SK-N-SH (cell line): ENCODE measurements around the gene PIP4K2A. TPM values are rescaled to one million over a fixed set of nuclear protein-coding genes. Genes with fewer than 3 reads are reported as not detected.

Experiments
- CTCF ChIA-PET: fragments of 300-600, 350-600 bp; formaldehyde crosslinking; extraction: SDS; loops from one replicate; lab custom pipeline; 2021; lab: Yijun Ruan, JAX
- POLR2A ChIA-PET: fragments of 350-600 bp; sonication (Branson Sonifier 250); formaldehyde crosslinking; extraction: SDS; loops from one replicate; lab custom pipeline; 2020; ENCODE audit warnings: antibody characterized with exemption, inconsistent platforms; lab: Yijun Ruan, JAX
- DNase-seq: peaks from one replicate; pipeline ENCODE4 v3.0.0; 2012
- H2AFZ ChIP-seq: fragments of 200-600 bp; sonication (generic); 2 replicates; pipeline ENCODE4 v1.8.1; 2016; ENCODE audit warnings: antibody characterized with exemption, mild to moderate bottlenecking, low read depth
- H3F3A ChIP-seq: fragments of 200-600 bp; sonication (generic); replicated peaks from 2 replicates; pipeline ENCODE3; 2016; ENCODE audit warnings: antibody characterized with exemption, mild to moderate bottlenecking; ENCODE audit not compliant: insufficient read depth
- H3K27ac ChIP-seq, 2 experiments: fragments of 200-500 bp in 1 of 2; fragments of 200-600 bp in 1 of 2; sonication (Bioruptor generic) in 1 of 2; sonication (generic), shearing (Covaris generic) in 1 of 2; 2 replicates each; pipeline versions ENCODE4 v1.5.1 to v1.6.1; 2014 to 2016; ENCODE audit warnings: low read depth in 2 of 2, inconsistent platforms in 1 of 2, low read length in 1 of 2, mild to moderate bottlenecking in 1 of 2, mixed read lengths in 1 of 2
- H3K27me3 ChIP-seq: fragments of 200-600 bp; sonication (generic), shearing (Covaris generic); 2 replicates; pipeline ENCODE4 v1.6.1; 2016; ENCODE audit warnings: mixed run types; ENCODE audit not compliant: insufficient read depth
- H3K36me3 ChIP-seq, 2 experiments: fragments of 200-500 bp in 1 of 2; fragments of 200-600 bp in 1 of 2; sonication (Bioruptor generic) in 1 of 2; sonication (generic) in 1 of 2; replicated peaks in 1 of 2; 2 replicates each; pipeline versions ENCODE3 to v1.5.1; 2014 to 2016; ENCODE audit warnings: low read length in 1 of 2, mild to moderate bottlenecking in 1 of 2; ENCODE audit not compliant: insufficient read depth in 2 of 2, control insufficient read depth in 1 of 2
- H3K4me1 ChIP-seq, 2 experiments: fragments of 200-500 bp in 1 of 2; fragments of 200-600 bp in 1 of 2; sonication (Bioruptor generic) in 1 of 2; sonication (generic), shearing (Covaris generic) in 1 of 2; 2 replicates each; pipeline versions ENCODE4 v1.5.1 to v1.6.1; 2014 to 2016; ENCODE audit warnings: low read depth in 1 of 2, low read length in 1 of 2, mixed run types in 1 of 2; ENCODE audit not compliant: insufficient read depth in 2 of 2, control insufficient read depth in 1 of 2
- H3K4me2 ChIP-seq: fragments of 200-600 bp; sonication (generic), shearing (Covaris generic); 2 replicates; pipeline ENCODE4 v1.6.1; 2017; ENCODE audit warnings: mixed run types
- H3K4me3 ChIP-seq, 2 experiments: fragments of 200-500 bp in 1 of 2; fragments of 200-600 bp in 1 of 2; sonication (Bioruptor generic) in 1 of 2; sonication (generic), shearing (Covaris generic) in 1 of 2; 2 replicates each; pipeline versions ENCODE4 v1.5.1 to v1.8.1; 2014 to 2016; ENCODE audit warnings: low read depth in 2 of 2, inconsistent platforms in 1 of 2, low read length in 1 of 2, mild to moderate bottlenecking in 1 of 2, mixed read lengths in 1 of 2, moderate library complexity in 1 of 2
- H3K79me2 ChIP-seq: fragments of 200-600 bp; sonication (generic); 2 replicates; pipeline ENCODE4 v1.8.1; 2017; ENCODE audit warnings: mild to moderate bottlenecking; ENCODE audit not compliant: insufficient read depth
- H3K9ac ChIP-seq: fragments of 200-600 bp; sonication (generic); 2 replicates; pipeline ENCODE4 v1.6.1; 2017; ENCODE audit warnings: mixed run types
- H3K9me2 ChIP-seq: fragments of 200-600 bp; sonication (generic); 2 replicates; pipeline ENCODE4 v1.6.1; 2017; ENCODE audit warnings: mixed run types
- H3K9me3 ChIP-seq: fragments of 200-600 bp; sonication (generic); 2 replicates; pipeline ENCODE4 v1.6.1; 2017; ENCODE audit warnings: mixed run types, mild to moderate bottlenecking, moderate library complexity
- H4K20me1 ChIP-seq: fragments of 200-600 bp; sonication (generic); 2 replicates; pipeline ENCODE4 v1.6.1; 2017; ENCODE audit warnings: mild to moderate bottlenecking, mixed run types; ENCODE audit not compliant: insufficient read depth
- CHD2 ChIP-seq: fragments of 150-350 bp; IDR thresholded peaks from 2 replicates; pipeline ENCODE4 v1.6.1; 2018; ENCODE audit warnings: low read length; ENCODE audit not compliant: partially characterized antibody
- CTCF ChIP-seq: fragments of 200-600 bp; sonication (generic); IDR thresholded peaks from 2 replicates; pipeline ENCODE4 v1.6.1; 2017; ENCODE audit warnings: antibody characterized with exemption, mild to moderate bottlenecking, moderate library complexity
- ELF1 ChIP-seq: IDR thresholded peaks from 2 replicates; pipeline ENCODE4 v1.4.0; 2012
- EZH2phosphoT487 ChIP-seq: fragments of 200-600 bp; sonication (generic); IDR thresholded peaks from 2 replicates; pipeline ENCODE4 v1.6.1; 2017; ENCODE audit warnings: low read depth, mixed run types, mild to moderate bottlenecking, antibody characterized with exemption, moderate library complexity, borderline replicate concordance
- FOXJ3 ChIP-seq: sonication (generic); formaldehyde crosslinking; IDR thresholded peaks from 2 replicates; pipeline ENCODE4 v1.5.1; 2020; ENCODE audit warnings: mild to moderate bottlenecking, missing genetic modification reagents
- FOXM1 ChIP-seq: IDR thresholded peaks from 2 replicates; pipeline ENCODE4 v1.4.0; 2012; ENCODE audit warnings: low read depth, mild to moderate bottlenecking
- GABPA ChIP-seq: IDR thresholded peaks from 2 replicates; pipeline ENCODE4 v1.4.0; 2012; ENCODE audit warnings: low read depth, mild to moderate bottlenecking
- GATA2 ChIP-seq: sonication (generic); formaldehyde crosslinking; IDR thresholded peaks from 2 replicates; pipeline ENCODE4 v1.5.0; 2020; ENCODE audit warnings: mild to moderate bottlenecking, missing genetic modification reagents
- JUND ChIP-seq: IDR thresholded peaks from 2 replicates; pipeline ENCODE4 v1.4.0; 2012
- MEF2A ChIP-seq: IDR thresholded peaks from 2 replicates; pipeline ENCODE4 v1.4.0; 2012; ENCODE audit warnings: low read depth, borderline replicate concordance
- MXI1 ChIP-seq: IDR thresholded peaks from 2 replicates; pipeline ENCODE4 v1.6.1; 2012; ENCODE audit warnings: mild to moderate bottlenecking, low read depth, low read length, improper control_type of control experiment
- NFIC ChIP-seq: IDR thresholded peaks from 2 replicates; pipeline ENCODE4 v1.4.0; 2012; ENCODE audit warnings: borderline replicate concordance
- NRF1 ChIP-seq: IDR thresholded peaks from 2 replicates; pipeline ENCODE4 v1.6.1; 2012; ENCODE audit warnings: low read depth, mild to moderate bottlenecking, low read length
- RCOR1 ChIP-seq: fragments of 150-350 bp; IDR thresholded peaks from 2 replicates; pipeline ENCODE4 v1.6.1; 2017; ENCODE audit warnings: antibody characterized with exemption, low read length
- REST ChIP-seq: IDR thresholded peaks from 2 replicates; pipeline ENCODE4 v1.6.1; 2012; ENCODE audit warnings: mild to moderate bottlenecking, low read depth, low read length, moderate library complexity
- RFX5 ChIP-seq: IDR thresholded peaks from 2 replicates; pipeline ENCODE4 v1.6.1; 2012; ENCODE audit warnings: mild to moderate bottlenecking, improper control_type of control experiment, low read length
- SIN3A ChIP-seq: IDR thresholded peaks from 2 replicates; pipeline ENCODE4 v1.6.1; 2012; ENCODE audit warnings: low read depth, mild to moderate bottlenecking, low read length, moderate library complexity, borderline replicate concordance
- SMC3 ChIP-seq: IDR thresholded peaks from 2 replicates; pipeline ENCODE4 v1.6.1; 2012; ENCODE audit warnings: low read depth, low read length, improper control_type of control experiment
- TAF1 ChIP-seq: IDR thresholded peaks from 2 replicates; pipeline ENCODE4 v1.6.1; 2012; ENCODE audit warnings: low read depth, mild to moderate bottlenecking, low read length, moderate library complexity, borderline replicate concordance
- TEAD4 ChIP-seq: IDR thresholded peaks from 2 replicates; pipeline ENCODE4 v1.4.0; 2012; ENCODE audit warnings: mild to moderate bottlenecking, borderline replicate concordance; ENCODE audit not compliant: insufficient read depth
- USF2 ChIP-seq: fragments of 150-350 bp; IDR thresholded peaks from 2 replicates; pipeline ENCODE4 v1.6.1; 2017; ENCODE audit warnings: antibody characterized with exemption, low read length, low read depth, borderline replicate concordance
- ZBTB33 ChIP-seq: IDR thresholded peaks from 2 replicates; pipeline ENCODE4 v1.4.0; 2012; ENCODE audit warnings: low read depth, borderline replicate concordance
- WGBS: methylation state at CpG from one replicate; pipeline ENCODE4 v1.1.6; 2017; ENCODE audit warnings: low lambda C conversion rate; 5-methylcytosine and 5-hydroxymethylcytosine counted together
- polyA plus RNA-seq, 3 experiments: library from polyadenylated mRNA; depleted of rRNA; stranded (reverse); fragments of >200 nt; gene quantifications; 2 replicates each; pipeline ENCODE4 v1.2.3, GENCODE V29; 2012

PIP4K2A gene
- polyA plus RNA-seq, 1 of the 3 experiments (the other 2 are of a cell fraction): 10.8 TPM

GRCh38 chr10:22700489-22700888 is 13.9 kb downstream of the PIP4K2A start:
- H3K9me2 ChIP-seq: no peaks in the 10 kb centered on the region
- no peak overlapping the region for H3K27ac ChIP-seq
- H3K9ac ChIP-seq: no peak overlapping the region
- CTCF ChIA-PET: interaction anchor here (1.1 kb wide), 1 partner anchor 76 kb away, joined by 3 read pairs; no protein-coding TSS in a partner anchor
- H3K9me3 ChIP-seq: no peaks in the 10 kb centered on the region
- H2AFZ ChIP-seq: no peak overlapping the region
- H3K4me2 ChIP-seq: no peak overlapping the region
- POLR2A ChIA-PET: no interaction called here
- H4K20me1 ChIP-seq: peaks cover 61% of the 10 kb centered on the region
- H3K4me1 ChIP-seq: no peaks in the 10 kb centered on the region; a peak in 1 of 4 replicates
- H3K36me3 ChIP-seq: no peaks in the 10 kb centered on the region
- TF ChIP-seq RCOR1: no peak
- TF ChIP-seq CTCF: no peak
- TF ChIP-seq FOXM1: no peak
- TF ChIP-seq ELF1: no peak
- no peak for TF ChIP-seq NFIC
- no peak for TF ChIP-seq EZH2phosphoT487
- TF ChIP-seq CHD2: no peak
- no peak for TF ChIP-seq MXI1
- TF ChIP-seq FOXJ3 (CRISPR knock-in tag): no peak
- TF ChIP-seq USF2: no peak
- TF ChIP-seq SMC3: no peak
- no peak for TF ChIP-seq TAF1
- TF ChIP-seq GABPA: no peak
- TF ChIP-seq JUND: no peak
- no peak for TF ChIP-seq SIN3A
- WGBS: 95% methylated on average over 5 of the region's 5 CpGs
- H3K79me2 ChIP-seq: peaks cover 89% of the 10 kb centered on the region
- no peaks in the 10 kb centered on the region for H3K27me3 ChIP-seq
- no peaks in the 10 kb centered on the region for H3F3A ChIP-seq
- DNase-seq: no peak
- no peak overlapping the region for H3K4me3 ChIP-seq

- Histone ChIP-seq H3K9ac (no peak overlapping the region), H3K9me2 (no peaks in the 10 kb centered on the region), H3K9me3 (no peaks in the 10 kb centered on the region), H3K4me1 (no peaks in the 10 kb centered on the region; a peak in 1 of 4 replicates), H3K27me3 (no peaks in the 10 kb centered on the region), H3K4me2 (no peak overlapping the region), H3K36me3 (no peaks in the 10 kb centered on the region), H4K20me1 (peaks cover 58% of the 10 kb centered on the region), H3K4me3 (no peak overlapping the region), H3K27ac (no peak overlapping the region), H3K79me2 (peaks cover 91% of the 10 kb centered on the region), H3F3A (no peaks in the 10 kb centered on the region), H2AFZ (no peak overlapping the region)
- CTCF ChIA-PET: interaction anchor here (1.1 kb wide), 1 partner anchor 13 kb away, joined by 3 read pairs; no protein-coding TSS in a partner anchor
- no peak for DNase-seq
- POLR2A ChIA-PET: no interaction called here
- 91% methylated on average over 5 of the region's 5 CpGs for WGBS
- TF ChIP-seq NRF1 (no peak), TEAD4 (no peak), CHD2 (no peak), MEF2A (no peak), ZBTB33 (no peak), MXI1 (no peak), GATA2 (no peak), REST (no peak), RFX5 (no peak)
Observed at GRCh38 chr10:22699976-22700375, 14.4 kb downstream of the PIP4K2A start.
